ENCODE data around the gene LPP. TPM values are rescaled to one million over a fixed set of nuclear protein-coding genes. Genes with fewer than 3 reads are reported as not detected.

LPP gene
- total and polyA plus RNA-seq, 10 of the 15 experiments (the other 5 are each of a cell fraction or from before 2014, with no cell fraction given): under 0.01 to 0.62 (median 0.03) TPM

DNA sequence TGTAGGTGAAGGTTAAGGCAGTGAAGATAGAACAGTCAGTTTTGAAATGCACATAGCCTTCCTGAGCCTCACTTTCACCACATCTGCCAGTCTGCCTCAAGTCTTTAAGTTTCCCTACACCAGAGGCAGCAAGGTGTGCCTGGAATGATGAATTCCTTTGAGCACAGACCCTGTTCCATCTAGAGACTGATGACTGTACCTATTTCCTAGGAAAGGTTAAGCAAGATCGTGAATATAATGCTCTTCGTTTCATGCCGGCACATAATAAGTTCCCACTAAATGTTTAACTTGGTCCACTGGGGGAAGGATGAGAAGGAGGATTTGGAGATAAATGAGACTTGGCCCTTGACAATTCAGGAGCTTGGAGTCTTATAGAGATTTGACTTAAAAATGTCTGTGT, 141.9 kb downstream of the LPP start (continued):
- TF ChIP-seq, protein P1, sequence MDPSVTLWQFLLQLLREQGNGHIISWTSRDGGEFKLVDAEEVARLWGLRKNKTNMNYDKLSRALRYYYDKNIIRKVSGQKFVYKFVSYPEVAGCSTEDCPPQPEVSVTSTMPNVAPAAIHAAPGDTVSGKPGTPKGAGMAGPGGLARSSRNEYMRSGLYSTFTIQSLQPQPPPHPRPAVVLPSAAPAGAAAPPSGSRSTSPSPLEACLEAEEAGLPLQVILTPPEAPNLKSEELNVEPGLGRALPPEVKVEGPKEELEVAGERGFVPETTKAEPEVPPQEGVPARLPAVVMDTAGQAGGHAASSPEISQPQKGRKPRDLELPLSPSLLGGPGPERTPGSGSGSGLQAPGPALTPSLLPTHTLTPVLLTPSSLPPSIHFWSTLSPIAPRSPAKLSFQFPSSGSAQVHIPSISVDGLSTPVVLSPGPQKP (IDR thresholded peaks at IDR 0.05; ENCODE audit: low read depth, low read length): no peak
- TF ChIP-seq, protein P2, sequence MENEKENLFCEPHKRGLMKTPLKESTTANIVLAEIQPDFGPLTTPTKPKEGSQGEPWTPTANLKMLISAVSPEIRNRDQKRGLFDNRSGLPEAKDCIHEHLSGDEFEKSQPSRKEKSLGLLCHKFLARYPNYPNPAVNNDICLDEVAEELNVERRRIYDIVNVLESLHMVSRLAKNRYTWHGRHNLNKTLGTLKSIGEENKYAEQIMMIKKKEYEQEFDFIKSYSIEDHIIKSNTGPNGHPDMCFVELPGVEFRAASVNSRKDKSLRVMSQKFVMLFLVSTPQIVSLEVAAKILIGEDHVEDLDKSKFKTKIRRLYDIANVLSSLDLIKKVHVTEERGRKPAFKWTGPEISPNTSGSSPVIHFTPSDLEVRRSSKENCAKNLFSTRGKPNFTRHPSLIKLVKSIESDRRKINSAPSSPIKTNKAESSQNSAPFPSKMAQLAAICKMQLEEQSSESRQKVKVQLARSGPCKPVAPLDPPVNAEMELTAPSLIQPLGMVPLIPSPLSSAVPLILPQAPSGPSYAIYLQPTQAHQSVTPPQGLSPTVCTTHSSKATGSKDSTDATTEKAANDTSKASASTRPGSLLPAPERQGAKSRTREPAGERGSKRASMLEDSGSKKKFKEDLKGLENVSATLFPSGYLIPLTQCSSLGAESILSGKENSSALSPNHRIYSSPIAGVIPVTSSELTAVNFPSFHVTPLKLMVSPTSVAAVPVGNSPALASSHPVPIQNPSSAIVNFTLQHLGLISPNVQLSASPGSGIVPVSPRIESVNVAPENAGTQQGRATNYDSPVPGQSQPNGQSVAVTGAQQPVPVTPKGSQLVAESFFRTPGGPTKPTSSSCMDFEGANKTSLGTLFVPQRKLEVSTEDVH (IDR thresholded peaks at IDR 0.05; ENCODE audit: low read depth, partially characterized antibody): no peak

DNA sequence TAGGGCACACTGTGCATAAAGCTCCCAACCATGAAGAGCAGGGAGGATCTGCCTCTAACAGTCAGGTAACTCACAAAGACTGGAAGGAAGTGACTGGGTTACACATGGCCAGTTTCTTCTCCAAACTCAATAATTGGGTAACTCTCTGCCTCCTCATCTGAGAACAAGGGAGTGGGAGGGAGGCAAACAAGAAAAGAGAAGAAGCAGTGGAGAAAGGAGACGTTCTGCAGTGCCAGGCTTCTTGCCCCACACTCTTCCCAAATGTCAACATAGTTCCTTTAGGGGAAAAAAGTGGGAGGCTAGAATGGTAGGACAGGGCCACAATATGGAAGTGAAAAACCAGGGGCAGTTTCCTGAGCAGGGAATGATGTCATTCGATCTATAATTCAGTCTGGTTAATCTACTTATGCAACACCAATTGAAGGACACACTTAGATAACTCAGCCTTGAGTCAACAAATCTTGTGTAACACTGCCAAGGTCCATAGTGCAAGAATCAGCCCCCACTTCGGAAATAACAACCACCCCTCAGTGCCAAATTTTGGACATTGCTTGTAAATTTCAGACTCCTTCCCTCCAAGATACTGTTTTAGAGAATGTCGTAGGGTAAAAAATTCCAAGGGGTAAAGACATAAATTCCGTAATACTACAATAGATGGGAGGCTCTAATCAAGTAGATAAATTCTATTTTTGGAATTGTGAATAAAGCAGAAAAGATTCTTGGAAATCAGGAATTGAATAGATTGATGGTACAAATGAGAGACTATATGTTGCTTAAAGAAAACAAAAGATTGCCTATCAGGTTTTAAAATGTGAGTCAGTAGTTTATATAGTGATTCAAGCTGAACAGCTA, 143.0 kb downstream of the LPP start:
- in situ Hi-C loops (cut with MboI): no loop called here
- no peaks in the 10 kb centered on the region for H3K36me3 ChIP-seq (ENCODE audit: control insufficient read depth in 2 of 2, insufficient read depth in 2 of 2, low read length in 1 of 2)
- ChIA-PET CTCF (no interaction called here), POLR2A (no interaction called here), RAD21 (ENCODE audit: unreplicated experiment) (no interaction called here), SMC1A (ENCODE audit: uncharacterized antibody, unreplicated experiment) (no interaction called here)
- FAIRE-seq: no peak
- H3K79me2 ChIP-seq (ENCODE audit: control insufficient read depth, insufficient read depth, low read length): no peaks in the 10 kb centered on the region
- H3K9ac ChIP-seq (ENCODE audit: control insufficient read depth, insufficient read depth, low read length): no peak overlapping the region
- no peak for DNase-seq (ENCODE audit: low read depth, low spot score)
- ATAC-seq: no peak
- WGBS (ENCODE audit: insufficient coverage, insufficient replicate concordance, low lambda C conversion rate, missing lambda C conversion rate): 24% methylated on average over 5 of the region's 5 CpGs
- no TSS peak for BruUV-seq (replicated peaks)
- no peak overlapping the region for H3K4me2 ChIP-seq (ENCODE audit: control insufficient read depth, insufficient read depth)
- peaks cover 0 to 12% of the 10 kb centered on the region in 2 experiments; a peak in 2 of 4 replicates for H3K27me3 ChIP-seq (replicated peaks in 1 of 2; ENCODE audit: control insufficient read depth in 2 of 2, insufficient read depth in 2 of 2, low read length in 1 of 2)
- no peak overlapping the region for H2AFZ ChIP-seq (ENCODE audit: control insufficient read depth, low read depth, low read length)
- H4K20me1 ChIP-seq (ENCODE audit: control insufficient read depth, insufficient read depth): no peaks in the 10 kb centered on the region
- H3K9me3 ChIP-seq (replicated peaks; ENCODE audit: control insufficient read depth, insufficient read depth, low read length): no peaks in the 10 kb centered on the region
- intact Hi-C loops (cut with micrococcal nuclease; ENCODE audit: unreplicated experiment): no loop called here
- H3K4me1 ChIP-seq (ENCODE audit: control insufficient read depth, insufficient read depth, low read length): no peaks in the 10 kb centered on the region
- H3K4me3 ChIP-seq: no peak overlapping the region
- no peak overlapping the region for H3K27ac ChIP-seq (ENCODE audit: control insufficient read depth, insufficient read depth)
- TF ChIP-seq ZNF384 (IDR thresholded peaks at IDR 0.05; ENCODE audit: borderline replicate concordance, low read depth, low read length): no peak
- TF ChIP-seq, protein P3, sequence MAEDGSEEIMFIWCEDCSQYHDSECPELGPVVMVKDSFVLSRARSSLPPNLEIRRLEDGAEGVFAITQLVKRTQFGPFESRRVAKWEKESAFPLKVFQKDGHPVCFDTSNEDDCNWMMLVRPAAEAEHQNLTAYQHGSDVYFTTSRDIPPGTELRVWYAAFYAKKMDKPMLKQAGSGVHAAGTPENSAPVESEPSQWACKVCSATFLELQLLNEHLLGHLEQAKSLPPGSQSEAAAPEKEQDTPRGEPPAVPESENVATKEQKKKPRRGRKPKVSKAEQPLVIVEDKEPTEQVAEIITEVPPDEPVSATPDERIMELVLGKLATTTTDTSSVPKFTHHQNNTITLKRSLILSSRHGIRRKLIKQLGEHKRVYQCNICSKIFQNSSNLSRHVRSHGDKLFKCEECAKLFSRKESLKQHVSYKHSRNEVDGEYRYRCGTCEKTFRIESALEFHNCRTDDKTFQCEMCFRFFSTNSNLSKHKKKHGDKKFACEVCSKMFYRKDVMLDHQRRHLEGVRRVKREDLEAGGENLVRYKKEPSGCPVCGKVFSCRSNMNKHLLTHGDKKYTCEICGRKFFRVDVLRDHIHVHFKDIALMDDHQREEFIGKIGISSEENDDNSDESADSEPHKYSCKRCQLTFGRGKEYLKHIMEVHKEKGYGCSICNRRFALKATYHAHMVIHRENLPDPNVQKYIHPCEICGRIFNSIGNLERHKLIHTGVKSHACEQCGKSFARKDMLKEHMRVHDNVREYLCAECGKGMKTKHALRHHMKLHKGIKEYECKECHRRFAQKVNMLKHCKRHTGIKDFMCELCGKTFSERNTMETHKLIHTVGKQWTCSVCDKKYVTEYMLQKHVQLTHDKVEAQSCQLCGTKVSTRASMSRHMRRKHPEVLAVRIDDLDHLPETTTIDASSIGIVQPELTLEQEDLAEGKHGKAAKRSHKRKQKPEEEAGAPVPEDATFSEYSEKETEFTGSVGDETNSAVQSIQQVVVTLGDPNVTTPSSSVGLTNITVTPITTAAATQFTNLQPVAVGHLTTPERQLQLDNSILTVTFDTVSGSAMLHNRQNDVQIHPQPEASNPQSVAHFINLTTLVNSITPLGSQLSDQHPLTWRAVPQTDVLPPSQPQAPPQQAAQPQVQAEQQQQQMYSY (CRISPR knock-in tag; IDR thresholded peaks at IDR 0.05): no peak
- no peak for TF ChIP-seq POLR2A (IDR thresholded peaks at IDR 0.05; ENCODE audit: low read depth, low read length)
- no peak for TF ChIP-seq MYB (IDR thresholded peaks at IDR 0.05; ENCODE audit: borderline replicate concordance, low read depth, low read length)
- TF ChIP-seq ZNF24 (IDR thresholded peaks at IDR 0.05): no peak
- TF ChIP-seq, protein P4, sequence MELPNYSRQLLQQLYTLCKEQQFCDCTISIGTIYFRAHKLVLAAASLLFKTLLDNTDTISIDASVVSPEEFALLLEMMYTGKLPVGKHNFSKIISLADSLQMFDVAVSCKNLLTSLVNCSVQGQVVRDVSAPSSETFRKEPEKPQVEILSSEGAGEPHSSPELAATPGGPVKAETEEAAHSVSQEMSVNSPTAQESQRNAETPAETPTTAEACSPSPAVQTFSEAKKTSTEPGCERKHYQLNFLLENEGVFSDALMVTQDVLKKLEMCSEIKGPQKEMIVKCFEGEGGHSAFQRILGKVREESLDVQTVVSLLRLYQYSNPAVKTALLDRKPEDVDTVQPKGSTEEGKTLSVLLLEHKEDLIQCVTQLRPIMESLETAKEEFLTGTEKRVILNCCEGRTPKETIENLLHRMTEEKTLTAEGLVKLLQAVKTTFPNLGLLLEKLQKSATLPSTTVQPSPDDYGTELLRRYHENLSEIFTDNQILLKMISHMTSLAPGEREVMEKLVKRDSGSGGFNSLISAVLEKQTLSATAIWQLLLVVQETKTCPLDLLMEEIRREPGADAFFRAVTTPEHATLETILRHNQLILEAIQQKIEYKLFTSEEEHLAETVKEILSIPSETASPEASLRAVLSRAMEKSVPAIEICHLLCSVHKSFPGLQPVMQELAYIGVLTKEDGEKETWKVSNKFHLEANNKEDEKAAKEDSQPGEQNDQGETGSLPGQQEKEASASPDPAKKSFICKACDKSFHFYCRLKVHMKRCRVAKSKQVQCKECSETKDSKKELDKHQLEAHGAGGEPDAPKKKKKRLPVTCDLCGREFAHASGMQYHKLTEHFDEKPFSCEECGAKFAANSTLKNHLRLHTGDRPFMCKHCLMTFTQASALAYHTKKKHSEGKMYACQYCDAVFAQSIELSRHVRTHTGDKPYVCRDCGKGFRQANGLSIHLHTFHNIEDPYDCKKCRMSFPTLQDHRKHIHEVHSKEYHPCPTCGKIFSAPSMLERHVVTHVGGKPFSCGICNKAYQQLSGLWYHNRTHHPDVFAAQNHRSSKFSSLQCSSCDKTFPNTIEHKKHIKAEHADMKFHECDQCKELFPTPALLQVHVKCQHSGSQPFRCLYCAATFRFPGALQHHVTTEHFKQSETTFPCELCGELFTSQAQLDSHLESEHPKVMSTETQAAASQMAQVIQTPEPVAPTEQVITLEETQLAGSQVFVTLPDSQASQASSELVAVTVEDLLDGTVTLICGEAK (IDR thresholded peaks at IDR 0.05; ENCODE audit: borderline replicate concordance): no peak
- no peak for TF ChIP-seq ZZZ3 (IDR thresholded peaks at IDR 0.05; ENCODE audit: control insufficient read depth, insufficient read length, low read depth)

Data from GM12878 (cell line).